ENCODE results near the gene TADA1.
"Not testable (repeated sequence)": the region's sequence is repeated elsewhere in the genome, so short reads cannot be mapped to it uniquely, and the experiment has no call there.

TADA1 gene

GRCh38 chr1:166843322-166843721 lies 32.7 kb downstream of the TADA1 start:
- DNase-seq, result no peak

- no peak for DNase-seq
These were observed 35.5 kb downstream of the TADA1 start for GRCh38 chr1:166840309-166841274.

GRCh38 chr1:166839600-166840308 lies 36.3 kb downstream of the TADA1 start:
- peak; percentile 66 for DNase-seq

- peak; percentile 90 for DNase-seq
These were observed 37.1 kb downstream of the TADA1 start, which contains the start of gene POGK for GRCh38 chr1:166838766-166839599. POGK (plus strand) TSS chr1:166839475; CDS start chr1:166840957, 1,482 bp downstream.

GRCh38 chr1:166836733-166837132 lies 39.3 kb downstream of the TADA1 start:
- DNase-seq, result no peak

- DNase-seq, result not testable (repeated sequence)
These were observed 46.3 kb downstream of the TADA1 start for GRCh38 chr1:166829762-166830161.

- no peak for DNase-seq
These were observed 48.6 kb downstream of the TADA1 start for GRCh38 chr1:166827426-166827825.

GRCh38 chr1:166822385-166822784 lies 53.7 kb downstream of the TADA1 start:
- no peak for DNase-seq

- DNase-seq, result no peak
These were observed 56.1 kb downstream of the TADA1 start for GRCh38 chr1:166819974-166820373.

- DNase-seq, result no peak
These were observed 61.5 kb downstream of the TADA1 start for GRCh38 chr1:166814611-166815010.

GRCh38 chr1:166813508-166814223 lies 62.4 kb downstream of the TADA1 start:
- DNase-seq, result no peak

- no peak for DNase-seq
These were observed 64.4 kb downstream of the TADA1 start for GRCh38 chr1:166811691-166812090.

GRCh38 chr1:166808952-166809351 lies 67.1 kb downstream of the TADA1 start:
- no peak for DNase-seq

Measured in stimulated activated CD8-positive, alpha-beta memory T cell treated with anti-CD3 and anti-CD28 coated beads, Interleukin-4, amount 100 ng/mL, for 48 hours (primary cell).